Stimulated activated CD4-positive, alpha-beta T cell treated with anti-CD3 and anti-CD28 coated beads, Interleukin-1b, Interleukin-23, amount 100 ng/mL, for 48 hours (primary cell): ENCODE data around the gene FGF3.

Source experiments
- DNase-seq: peaks from one replicate; pipeline ENCODE4 v3.0.0-alpha.2; 2020

The FGF3 gene

GRCh38 chr11:69823641-69824265 is 4.5 kb upstream of the FGF3 start:
- DNase-seq, result no peak

- no peak for DNase-seq
These were observed 3.7 kb upstream of the FGF3 start for GRCh38 chr11:69822676-69823494.

GRCh38 chr11:69821511-69822040 is 2.4 kb upstream of the FGF3 start:
- no peak for DNase-seq

GRCh38 chr11:69820441-69820840 is 1.2 kb upstream of the FGF3 start:
- no peak for DNase-seq

GRCh38 chr11:69819541-69820070 is 390 bp upstream of the FGF3 start:
- DNase-seq, result no peak

GRCh38 chr11:69818231-69818602 is 999 bp downstream of the FGF3 start:
- DNase-seq, result no peak

DNA sequence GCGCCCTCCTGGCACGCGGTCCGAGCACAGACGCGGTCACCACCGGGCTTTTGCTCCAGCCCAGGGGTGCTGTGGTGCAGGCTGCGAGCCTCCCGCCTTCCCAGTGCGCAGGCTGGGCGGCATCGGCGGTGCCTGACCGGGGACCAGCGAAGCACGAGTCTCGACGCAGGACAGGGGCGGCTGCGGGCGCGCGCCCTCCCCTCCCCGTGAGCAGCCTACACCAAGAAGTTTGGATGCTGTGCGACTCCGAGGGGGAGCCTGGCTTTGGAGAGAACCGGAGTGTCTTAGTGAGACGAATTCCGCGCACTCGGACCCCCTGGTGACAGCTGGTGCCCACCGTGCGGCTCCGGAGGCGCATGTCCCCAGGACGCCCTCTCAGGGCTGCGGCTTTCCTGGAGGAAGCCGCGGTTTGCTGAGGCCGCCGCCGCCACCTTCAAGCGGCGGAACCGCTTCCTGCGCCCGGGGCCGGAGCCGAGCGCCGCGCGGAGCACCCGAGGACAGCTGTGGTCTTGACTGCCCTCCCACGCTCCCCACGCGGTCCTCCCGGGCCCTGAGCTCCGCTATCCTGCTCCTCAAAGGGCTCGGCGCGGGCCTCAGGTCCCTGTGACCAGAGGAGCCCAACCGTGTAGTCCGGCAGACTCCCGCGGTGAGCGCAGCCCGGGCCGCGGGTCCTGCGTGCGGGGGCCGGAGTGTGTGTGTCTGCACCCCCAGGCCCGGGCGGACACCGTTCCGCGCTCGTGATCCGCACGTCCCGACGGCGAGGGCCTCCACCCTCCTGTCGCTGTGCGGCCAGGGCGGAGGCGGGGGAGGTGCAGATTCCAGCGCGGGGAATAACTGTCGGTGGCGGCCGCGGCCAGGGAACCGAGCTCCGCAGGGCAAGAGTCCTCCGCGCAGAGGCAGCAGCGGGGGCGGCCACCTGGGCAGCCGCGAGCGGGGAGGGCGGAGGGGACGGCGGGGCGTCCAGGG is 1.7 kb downstream of the FGF3 start:
- no peak for DNase-seq

GRCh38 chr11:69816671-69817070 is 2.5 kb downstream of the FGF3 start:
- DNase-seq, result no peak

GRCh38 chr11:69815973-69816372 is 3.2 kb downstream of the FGF3 start:
- no peak for DNase-seq

DNA sequence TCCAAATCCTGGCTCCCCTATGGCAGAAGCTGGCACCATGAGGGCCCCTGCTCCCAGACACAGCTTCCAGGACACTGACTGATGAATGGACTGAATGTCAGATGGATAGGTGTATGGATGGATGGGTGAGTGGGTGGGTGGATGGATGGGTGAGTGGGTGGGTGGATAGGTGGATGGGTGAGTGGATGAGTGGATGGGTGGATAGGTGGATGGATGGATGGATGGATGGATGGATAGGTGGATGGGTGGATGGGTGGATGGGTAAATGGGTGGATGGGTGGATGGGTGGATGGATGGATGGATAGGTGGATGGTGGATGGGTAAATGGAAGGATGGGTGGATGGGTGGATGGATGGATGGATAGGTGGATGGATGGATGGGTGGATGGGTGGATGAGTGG is 4.3 kb downstream of the FGF3 start:
- no peak for DNase-seq

DNA sequence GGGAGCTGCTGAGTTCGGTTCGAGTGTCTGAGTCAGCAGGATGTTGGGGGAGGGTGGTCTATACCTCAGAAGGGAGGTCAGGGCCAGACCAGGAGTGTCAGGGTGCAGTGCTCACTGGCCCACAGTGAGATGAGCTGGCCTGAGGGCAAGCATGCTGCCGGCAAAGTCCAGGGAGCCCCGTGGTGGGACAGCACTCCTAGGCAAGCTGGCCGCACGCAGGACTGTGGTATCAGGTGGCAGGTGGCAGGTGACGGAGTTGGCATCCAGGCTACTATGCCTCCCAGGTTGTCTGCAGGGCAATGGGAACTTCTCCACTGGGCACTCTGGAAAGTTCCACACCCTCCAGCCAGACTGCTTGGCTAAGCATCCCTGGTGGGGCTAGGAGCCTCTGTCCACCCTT is 4.8 kb downstream of the FGF3 start:
- no peak for DNase-seq

DNA sequence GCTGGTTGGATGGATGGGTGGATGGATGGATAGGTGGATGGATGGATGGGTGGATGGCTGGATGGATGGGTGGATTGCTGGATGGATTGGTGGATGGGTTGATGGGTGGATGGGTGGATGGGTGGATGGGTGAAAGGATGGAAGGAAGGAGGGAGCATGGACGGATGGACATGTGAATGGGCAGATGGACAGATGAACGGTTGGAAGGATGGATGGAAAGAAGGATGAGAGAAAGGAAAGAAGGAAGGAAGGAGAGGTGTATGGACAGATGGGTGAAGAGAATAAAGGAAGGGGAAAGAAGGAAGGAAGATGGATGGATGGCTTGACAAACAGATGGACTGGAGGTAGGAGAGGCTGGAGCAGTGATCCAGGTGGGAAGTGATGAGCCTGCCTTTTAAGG is 5.4 kb downstream of the FGF3 start:
- no peak for DNase-seq

- no peak for DNase-seq
These were observed 6.3 kb downstream of the FGF3 start for GRCh38 chr11:69812946-69813345.

DNA sequence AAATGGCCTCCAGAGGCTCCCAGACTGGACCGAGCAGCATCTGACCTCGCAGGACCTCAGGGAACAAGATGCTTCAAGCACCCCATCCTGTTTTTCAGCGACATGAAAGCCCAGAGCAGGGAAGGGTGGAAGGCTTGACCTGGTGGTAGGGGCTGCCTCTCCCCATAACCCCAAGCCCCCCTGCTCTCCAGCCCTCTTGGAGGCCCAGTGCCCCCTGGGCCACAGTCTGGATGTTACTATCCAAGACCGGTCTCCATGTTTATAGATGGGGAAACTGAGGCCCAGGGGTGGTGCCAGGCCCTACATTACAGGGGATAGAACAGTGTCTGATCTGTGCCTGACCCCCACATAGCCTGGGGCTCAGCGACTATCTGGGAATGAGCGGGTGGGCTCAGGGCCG is 7.0 kb downstream of the FGF3 start:
- DNase-seq, result no peak

- no peak for DNase-seq
These were observed 7.8 kb downstream of the FGF3 start for GRCh38 chr11:69811431-69811830.

- no peak for DNase-seq
These were observed 8.7 kb downstream of the FGF3 start for GRCh38 chr11:69810289-69811118.

DNA sequence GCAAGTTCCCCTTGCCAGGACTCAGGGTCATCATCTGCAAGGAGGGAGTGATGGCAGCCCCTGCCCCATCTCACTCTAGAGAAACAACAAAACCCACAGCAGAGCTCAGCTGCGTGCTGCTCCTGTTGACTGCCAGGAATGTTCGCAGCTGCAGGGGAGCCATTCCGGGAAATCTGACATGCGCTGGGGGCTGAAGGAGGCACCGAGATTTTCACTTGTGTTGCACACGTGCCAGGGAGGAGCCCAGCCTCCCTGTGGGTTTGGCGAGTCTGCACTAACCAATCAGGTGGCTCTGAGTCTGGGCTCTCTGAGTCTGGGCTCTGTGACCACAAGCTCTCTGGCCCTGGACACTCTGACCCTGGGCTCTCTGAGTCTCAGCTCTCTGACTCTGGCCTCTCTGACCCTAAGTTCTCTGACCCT is 10.5 kb downstream of the FGF3 start:
- DNase-seq, result no peak

GRCh38 chr11:69807106-69807815 is 12.0 kb downstream of the FGF3 start:
- DNase-seq, result no peak

- DNase-seq, result no peak
These were observed 14.3 kb downstream of the FGF3 start for GRCh38 chr11:69804769-69805508.

DNA sequence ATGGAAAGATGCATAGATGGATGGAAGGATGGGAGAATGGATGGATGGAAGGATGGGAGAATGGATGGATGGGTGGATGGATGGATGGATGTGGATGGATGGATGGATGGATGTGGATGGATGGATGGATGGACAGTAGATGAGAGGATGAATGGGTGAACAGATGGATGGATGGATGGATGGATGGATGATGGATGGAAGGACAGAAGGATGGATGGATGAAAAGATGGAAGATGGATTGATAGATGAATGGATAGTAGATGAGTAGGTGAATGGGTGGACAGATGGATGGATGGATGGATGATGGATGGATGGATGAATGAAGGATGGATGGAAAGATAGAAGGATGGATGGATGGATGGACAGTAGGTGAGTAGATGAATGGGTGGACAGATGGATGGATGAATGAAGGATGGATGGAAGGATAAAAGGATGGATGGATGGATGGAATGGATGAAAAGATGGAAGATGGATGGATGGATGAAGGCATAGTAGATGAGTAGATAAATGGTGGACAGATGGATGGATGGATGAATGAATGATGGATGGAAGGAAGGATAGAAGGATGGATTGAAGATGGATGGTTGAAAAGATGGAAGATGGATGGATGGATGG is 15.5 kb downstream of the FGF3 start:
- DNase-seq, result no peak
